HL-60/S4 (cell line): Measurements from ENCODE around the gene SRGAP1.
"Not testable (repeated sequence)": the region's sequence is repeated elsewhere in the genome, so short reads cannot be mapped to it uniquely, and the experiment has no call there.

Experiments used
- in situ Hi-C: fragments of 300-500 bp; cut with MboI; formaldehyde crosslinking; loops from 2 replicates; pipeline ENCODE4 v1.14.3; 2022; ENCODE audit warnings: low sequenced_read_pairs

Gene SRGAP1

DNA sequence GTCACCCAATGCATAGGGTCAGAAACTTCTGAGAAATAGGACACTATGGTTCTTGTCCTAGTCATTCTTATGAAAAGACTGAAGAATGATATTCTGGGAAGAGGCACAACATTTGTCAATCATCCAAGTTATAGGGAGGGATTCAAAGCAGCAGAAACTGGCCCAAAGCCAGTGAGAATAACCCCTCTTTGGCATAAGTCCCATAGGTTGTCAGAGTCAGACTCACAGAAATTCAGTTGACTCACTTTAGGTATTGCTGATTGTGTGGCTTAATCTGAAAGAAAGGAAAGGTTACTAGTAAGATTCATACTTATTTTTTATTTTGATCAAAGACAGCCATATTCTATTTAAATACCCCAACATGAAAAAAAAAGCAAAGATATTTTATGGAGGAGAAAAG, 151.0 kb downstream of the SRGAP1 start:
- in situ Hi-C loops = no loop called here

DNA sequence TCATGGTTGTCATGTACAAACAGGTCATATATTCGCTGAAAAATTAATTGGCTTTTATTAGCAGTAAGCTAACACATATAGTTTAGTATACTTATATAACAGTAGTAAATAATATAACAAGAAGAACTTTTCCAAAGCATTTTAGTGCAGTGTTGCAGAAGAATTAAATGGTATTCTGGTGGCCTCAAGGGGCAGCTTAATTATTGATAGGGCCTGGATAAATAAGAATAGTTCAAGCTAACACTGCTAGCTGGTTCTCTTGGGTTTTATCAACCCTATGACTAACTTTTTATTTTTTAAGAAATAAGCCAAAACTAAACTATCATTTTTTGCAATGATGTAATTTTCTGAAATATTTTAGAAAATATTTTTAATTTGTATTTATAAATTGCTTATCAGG, 152.1 kb downstream of the SRGAP1 start:
- in situ Hi-C loops = no loop called here

GRCh38 chr12:63997198-63997597, 152.7 kb downstream of the SRGAP1 start:
- in situ Hi-C loops = no loop called here

DNA sequence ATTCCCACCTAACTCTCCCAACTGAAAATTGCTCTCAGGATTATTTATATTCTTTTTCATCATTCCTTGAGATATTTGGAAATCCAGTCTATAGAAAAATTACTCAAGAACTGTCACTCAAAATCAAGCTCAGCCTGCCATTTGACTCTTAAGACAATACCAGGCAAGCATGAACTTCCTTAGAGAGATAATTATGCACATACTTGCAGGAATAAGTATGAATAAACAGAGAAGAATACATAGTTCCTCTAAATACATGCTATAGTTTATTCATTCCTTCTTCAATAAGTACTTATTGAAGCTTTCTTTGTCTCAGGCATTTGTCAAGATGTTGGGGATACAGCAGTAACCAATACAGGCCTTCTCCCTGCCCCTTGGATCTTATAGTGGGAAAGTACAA, 154.1 kb downstream of the SRGAP1 start:
- in situ Hi-C loops = no loop called here

DNA sequence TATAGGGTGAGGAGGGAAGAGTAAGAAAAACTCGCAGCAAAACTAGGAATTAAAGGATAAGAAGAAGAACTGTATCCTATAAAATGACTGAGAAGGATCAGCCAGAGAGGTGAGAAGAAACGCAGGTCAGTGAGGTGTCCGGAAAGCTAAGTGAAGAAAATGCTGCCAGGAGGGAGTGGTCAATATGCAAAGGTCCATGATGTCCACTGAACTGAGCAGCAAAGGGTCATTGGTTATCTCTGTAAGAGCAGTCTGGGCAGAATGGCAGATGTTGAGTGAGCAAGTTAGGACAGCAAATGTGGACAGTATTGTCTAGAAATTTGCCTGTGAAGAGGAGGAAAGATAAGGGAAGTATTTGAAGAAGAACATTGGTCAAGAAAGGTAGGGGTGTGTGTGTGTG, 155.4 kb downstream of the SRGAP1 start:
- in situ Hi-C loops = no loop called here

- in situ Hi-C loops = no loop called here
These were observed 156.9 kb downstream of the SRGAP1 start for GRCh38 chr12:64001439-64001838.

DNA sequence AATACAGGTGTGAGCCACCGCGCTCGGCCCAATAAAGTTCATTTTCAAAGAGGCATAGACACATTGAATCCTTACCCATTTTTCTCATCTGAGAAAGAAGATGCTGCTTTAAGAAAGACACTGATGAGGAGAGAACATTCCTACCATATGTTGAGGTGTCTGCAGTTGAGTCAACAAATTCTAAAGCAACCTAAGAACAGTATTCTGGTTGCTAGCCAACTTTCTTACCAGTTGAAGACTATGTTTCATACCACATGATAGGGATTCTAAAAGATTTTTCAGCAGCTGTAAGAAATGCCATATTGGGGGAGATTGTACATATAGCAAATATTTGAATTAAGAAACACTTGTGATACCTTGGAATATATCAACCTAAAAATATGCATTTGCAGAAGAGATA, 160.1 kb downstream of the SRGAP1 start:
- in situ Hi-C loops = no loop called here

DNA sequence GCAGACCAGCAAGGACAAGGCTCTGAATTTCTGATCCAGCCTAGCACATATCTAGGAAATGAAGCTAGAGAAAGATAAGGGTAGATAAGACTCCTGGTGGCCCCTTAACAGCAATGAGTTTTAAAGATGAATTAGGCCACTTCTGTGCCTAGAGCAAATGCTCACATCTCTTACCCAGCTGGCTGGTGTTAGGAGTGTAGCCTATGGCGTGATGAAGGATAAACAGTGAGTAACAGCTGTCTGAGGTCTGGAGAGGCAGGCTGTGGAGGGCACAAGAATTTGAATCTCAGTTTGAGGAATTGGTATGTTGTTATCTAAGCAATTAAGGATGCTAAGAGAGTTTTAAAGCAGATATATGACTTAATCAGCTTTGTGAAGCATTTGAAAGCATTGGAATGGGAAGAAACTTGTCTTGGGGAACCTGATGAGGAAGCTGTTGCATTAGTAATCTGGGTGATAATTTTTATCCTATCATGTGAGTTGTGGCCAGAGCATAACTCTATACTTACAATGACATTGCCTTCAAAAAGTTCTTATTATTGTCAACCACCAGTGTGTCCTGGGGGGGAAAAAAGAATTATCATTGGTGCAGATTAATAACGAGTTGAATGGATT, 161.8 kb downstream of the SRGAP1 start:
- in situ Hi-C loops = no loop called here

- in situ Hi-C loops = no loop called here
These were observed 163.4 kb downstream of the SRGAP1 start for GRCh38 chr12:64007853-64008252.

- in situ Hi-C loops = no loop called here
These were observed 164.1 kb downstream of the SRGAP1 start for GRCh38 chr12:64008596-64008995.

- in situ Hi-C loops = no loop called here
These were observed 165.0 kb downstream of the SRGAP1 start for GRCh38 chr12:64009321-64010068.

- in situ Hi-C loops = no loop called here
These were observed 165.7 kb downstream of the SRGAP1 start for GRCh38 chr12:64010069-64010686.

GRCh38 chr12:64016521-64016920, 172.0 kb downstream of the SRGAP1 start:
- in situ Hi-C loops = no loop called here

GRCh38 chr12:64018116-64018515, 173.6 kb downstream of the SRGAP1 start:
- in situ Hi-C loops = not testable (repeated sequence)

DNA sequence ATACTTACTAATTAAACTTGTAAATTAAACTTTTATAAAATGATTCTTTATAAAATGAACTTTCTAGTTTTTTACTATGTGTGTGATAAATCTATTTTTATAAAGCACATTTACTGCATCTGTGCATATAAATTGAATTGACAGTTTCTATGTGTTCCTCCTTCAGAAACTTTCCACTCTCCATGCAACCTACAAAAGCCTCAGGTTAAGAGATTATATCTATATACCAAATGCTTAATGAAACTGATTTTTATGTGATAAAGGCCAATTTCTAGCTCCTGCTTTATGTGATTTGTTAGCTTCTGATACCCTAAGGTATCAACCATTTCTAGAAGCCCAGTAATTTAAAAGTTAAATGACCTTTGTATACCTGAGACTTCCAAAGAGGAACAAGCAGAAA, 174.0 kb downstream of the SRGAP1 start:
- in situ Hi-C loops = no loop called here

- in situ Hi-C loops = no loop called here
These were observed 174.6 kb downstream of the SRGAP1 start for GRCh38 chr12:64019101-64019500.

- in situ Hi-C loops = no loop called here
These were observed 175.2 kb downstream of the SRGAP1 start for GRCh38 chr12:64019654-64020053.

GRCh38 chr12:64025174-64025958, 180.9 kb downstream of the SRGAP1 start:
- in situ Hi-C loops = no loop called here

DNA sequence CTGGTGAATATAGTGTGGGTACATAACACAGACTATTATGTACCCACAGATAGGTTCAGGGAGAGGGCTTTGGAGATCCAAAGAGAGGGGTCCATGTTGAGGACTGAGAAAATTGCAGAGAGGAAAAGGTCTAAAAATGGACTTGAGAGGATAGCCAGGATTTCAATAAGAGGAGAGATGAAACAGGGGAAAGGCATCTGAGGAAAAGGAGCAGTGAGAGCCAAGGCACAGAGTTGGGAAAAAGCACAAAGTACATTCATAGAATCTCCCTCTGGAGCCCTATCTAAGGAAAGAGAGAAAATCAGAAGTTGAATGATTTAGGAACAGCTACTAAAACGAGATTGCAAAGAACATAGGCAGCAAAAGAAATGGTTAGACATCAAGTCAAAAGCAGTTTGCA, 182.8 kb downstream of the SRGAP1 start:
- in situ Hi-C loops = no loop called here

- in situ Hi-C loops = no loop called here
These were observed 184.0 kb downstream of the SRGAP1 start for GRCh38 chr12:64028541-64028940.

DNA sequence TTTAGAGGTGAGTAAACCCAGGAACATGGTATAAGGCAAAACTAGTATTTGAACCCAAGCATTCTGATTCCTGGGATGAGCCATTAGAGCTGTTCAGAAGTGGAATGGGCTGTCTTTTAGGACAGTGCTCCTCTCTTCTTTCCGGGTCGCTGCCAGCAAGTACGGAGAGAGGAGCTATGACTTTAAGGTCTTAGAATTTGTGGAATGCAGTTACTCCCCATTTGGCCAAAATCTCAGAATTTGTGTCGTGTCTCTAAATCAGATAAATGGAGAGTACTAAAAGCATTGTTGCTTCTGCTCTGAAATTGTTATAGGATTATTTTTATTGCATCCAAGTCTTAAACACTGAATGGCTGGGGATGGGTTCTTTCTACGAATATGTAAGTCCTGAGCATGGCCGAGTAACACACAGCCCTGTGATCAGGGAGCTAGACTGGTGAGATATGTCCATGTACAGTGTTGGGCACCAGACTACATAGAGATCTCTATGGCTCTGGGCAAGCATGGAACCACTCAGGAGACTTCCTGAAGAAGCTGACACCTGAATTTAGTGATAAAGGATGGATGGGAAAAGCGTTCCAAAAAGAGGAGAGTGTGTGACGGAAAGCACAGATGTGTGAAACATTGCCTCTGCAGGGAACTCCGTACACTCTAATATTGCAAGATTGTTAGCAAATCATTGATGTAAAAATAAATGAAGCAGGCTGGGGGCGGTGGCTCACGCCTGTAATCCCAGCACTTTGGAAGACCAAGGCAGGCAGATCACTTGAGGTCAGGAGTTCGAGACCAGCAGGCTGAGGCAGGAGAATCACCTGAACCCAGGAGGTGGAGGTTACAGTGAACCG, 184.7 kb downstream of the SRGAP1 start:
- in situ Hi-C loops = no loop called here
